HL-60 (cell line): ENCODE measurements around the gene AP2A2.

ENCODE experiments used
- POLR2AphosphoS5 ChIP-seq: IDR thresholded peaks from 2 replicates; pipeline ENCODE4 v1.6.1; 2012; ENCODE audit warnings: low read depth
- TF ChIP-seq, protein P1 (sequence below): IDR thresholded peaks from one replicate; pipeline ENCODE4 v1.5.1; 2011; ENCODE audit warnings: low read length, control low read depth, inconsistent platforms; ENCODE audit not compliant: insufficient read depth

DNA sequence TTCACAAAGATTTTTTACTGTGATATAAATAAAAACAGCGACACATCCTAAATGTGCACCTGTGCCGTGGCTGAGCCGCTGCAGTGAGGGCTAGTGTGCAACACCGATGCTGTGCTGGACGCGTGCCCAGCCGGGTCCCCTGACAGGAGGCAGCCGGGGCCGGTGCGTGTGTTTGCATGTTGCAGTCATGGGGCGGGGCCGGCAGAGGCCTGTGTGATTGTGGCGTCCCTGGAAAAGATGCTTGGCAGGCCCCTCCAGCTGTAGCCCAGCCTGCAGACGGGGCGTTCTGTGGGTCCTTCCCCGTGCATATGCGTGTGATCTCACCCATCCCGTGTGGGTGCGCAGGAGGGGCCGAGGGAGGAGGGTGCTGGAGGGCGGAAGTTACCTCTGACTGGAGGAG is 80.3 kb downstream of the AP2A2 start:
- TF ChIP-seq, protein P1, sequence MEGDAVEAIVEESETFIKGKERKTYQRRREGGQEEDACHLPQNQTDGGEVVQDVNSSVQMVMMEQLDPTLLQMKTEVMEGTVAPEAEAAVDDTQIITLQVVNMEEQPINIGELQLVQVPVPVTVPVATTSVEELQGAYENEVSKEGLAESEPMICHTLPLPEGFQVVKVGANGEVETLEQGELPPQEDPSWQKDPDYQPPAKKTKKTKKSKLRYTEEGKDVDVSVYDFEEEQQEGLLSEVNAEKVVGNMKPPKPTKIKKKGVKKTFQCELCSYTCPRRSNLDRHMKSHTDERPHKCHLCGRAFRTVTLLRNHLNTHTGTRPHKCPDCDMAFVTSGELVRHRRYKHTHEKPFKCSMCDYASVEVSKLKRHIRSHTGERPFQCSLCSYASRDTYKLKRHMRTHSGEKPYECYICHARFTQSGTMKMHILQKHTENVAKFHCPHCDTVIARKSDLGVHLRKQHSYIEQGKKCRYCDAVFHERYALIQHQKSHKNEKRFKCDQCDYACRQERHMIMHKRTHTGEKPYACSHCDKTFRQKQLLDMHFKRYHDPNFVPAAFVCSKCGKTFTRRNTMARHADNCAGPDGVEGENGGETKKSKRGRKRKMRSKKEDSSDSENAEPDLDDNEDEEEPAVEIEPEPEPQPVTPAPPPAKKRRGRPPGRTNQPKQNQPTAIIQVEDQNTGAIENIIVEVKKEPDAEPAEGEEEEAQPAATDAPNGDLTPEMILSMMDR, result no peak
- TF ChIP-seq POLR2AphosphoS5, result no peak
